ENCODE data around the gene PRMT9.

PRMT9 gene

DNA sequence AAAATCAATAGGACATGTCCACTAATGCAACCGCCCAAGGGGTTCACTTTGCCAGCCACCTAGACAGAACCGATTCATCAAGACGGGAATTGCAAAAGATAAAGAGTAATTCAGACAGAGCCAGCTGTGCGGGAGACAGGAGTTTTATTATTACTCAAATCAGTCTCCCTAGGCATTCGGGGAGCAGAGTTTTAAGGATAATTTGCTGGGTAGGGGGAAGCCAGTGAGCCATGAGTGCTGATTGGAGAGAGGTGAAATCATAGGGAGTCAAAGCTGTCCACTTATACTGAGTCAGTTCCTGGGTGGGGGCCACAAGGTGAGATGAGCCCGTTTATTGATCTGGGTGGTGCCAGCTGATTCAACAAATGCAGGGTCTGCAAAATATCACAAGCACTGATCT, 58.2 kb downstream of the PRMT9 start:
- DNase-seq (ENCODE audit: low read depth in 1 of 2, low spot score in 1 of 2), result no peak

DNA sequence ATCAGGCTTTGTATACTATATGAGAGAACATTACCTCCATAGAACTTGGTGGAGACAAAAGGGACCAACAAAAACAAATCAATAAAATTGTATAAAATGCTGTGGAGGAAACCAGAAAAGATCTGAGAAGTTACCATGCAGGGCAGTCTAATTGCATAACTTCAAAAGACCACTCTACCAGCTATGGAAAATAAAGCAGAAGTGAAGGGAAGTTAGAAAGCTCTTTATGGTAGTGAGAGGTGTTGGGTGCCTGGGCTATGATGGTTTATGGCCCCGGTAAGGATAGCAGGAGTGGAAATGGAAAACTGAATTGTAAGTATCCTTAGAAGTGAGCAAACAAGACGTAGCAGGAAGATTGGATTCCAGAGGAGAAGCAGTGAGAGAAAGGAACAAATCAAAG, 63.6 kb downstream of the PRMT9 start:
- DNase-seq (ENCODE audit: low read depth in 1 of 2, low spot score in 1 of 2), result no peak

DNA sequence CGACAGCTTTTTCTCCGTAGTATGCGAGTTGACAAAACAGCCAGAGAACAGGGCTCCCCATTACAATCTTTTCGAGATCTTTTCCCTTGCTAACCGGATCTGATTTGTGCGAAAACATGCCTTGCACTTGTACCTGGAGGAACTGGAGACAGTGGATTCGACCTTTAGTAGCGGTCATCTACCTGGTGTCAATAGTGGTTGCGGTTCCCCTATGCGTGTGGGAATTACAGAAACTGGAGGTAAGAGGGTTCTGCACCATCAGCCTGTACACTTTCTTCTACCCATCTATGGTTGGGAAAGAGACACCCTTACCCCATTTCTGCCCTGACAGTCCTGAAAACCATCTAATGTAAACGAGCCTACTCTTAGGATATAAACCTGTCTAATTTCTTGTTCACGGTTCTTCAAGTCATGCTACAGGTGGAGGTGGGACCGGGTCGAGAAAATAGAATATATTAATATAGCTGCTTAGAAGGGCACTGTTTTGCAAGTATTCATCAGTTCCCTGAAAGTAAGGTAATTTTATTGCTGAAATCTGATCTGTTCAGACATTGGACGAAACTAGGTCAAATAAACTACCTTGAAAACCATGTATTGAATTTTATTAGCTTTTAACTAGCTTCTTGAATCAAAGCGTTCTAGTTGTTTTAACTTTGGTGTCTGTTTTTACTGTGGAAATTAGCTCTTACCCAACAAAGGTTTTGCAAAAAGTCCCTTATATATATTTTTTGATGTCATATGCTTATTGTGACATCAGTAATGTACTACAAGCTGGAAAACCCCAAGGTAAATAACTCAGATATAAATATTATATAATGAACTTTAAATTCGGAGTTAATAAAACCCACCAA, 65.9 kb downstream of the PRMT9 start:
- DNase-seq (ENCODE audit: low read depth in 1 of 2, low spot score in 1 of 2), result no peak

DNA sequence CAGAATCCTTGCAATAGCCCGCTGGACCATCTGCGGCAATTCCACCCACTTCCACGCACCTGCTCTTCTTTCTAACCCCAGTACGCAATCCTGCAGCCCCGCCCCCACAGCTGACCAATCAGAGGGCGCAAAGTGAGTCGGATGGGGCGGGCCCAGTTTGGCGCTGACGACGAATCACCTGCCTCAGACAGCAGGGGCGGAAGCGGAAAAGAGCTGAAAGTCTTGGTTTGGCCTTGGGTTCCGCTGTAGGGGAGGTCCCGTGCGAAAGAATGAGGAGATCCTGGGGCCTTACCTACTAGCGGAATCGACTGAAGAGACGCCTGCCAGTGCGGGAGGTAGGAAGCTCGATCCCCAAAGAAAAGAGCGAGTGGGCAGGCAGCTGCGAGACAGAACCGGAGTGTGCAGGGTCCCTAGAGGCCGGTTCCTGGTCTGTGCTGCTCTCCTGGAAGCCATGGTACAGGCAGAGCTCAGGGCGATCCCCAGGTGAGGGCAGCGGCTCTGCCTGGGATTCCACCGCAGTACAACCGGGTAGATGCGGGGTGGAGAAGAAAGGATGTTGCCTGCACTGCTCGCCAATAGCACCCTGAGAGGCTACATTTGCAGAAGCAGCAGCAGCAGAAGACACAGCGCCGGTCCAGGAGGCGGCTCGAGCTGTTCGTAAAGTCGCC, 66.7 kb downstream of the PRMT9 start, which contains the start of gene TMEM184C:
Gene TMEM184C, plus strand, starts transcription at position 225 of the 668 bp plus-strand sequence. CDS start 560 bp downstream, outside the sequence.
- DNase-seq (ENCODE audit: low read depth in 1 of 2, low spot score in 1 of 2), result peak; percentile 96 to 97

DNA sequence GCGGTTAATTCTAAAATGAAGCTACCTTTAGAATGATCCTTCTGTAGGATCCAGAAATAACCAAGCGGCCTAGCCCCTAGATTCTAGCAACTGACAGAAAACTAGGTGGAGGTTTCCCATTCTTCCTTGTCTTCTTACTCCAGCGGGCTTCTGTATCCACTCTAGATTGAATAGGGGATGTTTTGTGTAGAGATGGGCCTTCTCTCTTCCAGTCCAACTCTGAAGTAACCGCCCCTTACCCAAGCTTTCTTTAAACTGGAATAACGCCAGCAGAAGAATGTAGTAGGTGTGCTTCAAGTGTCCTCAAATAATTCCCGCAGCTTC, 67.2 kb downstream of the PRMT9 start:
- no peak for DNase-seq (ENCODE audit: low read depth in 1 of 2, low spot score in 1 of 2)

DNA sequence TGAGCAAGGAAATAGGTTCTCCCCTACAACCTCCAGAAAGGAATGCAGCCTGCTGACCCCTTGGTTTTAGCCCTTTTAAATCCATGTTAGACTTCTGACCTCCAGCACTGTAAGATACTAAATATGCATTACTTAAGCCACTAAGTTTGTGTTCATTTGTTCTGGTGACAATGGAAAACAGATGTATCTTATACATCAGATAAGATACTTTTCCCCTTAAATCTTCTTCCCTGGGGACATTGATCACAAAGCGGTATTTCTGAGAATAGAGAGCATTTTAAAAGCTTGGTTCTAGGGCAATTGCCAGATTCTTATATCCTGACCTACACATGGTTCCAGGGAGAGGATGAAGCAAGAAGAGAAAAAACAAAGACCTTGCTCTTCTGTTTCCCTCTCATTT, 73.3 kb downstream of the PRMT9 start:
- no peak for DNase-seq (ENCODE audit: low read depth in 1 of 2, low spot score in 1 of 2)

DNA sequence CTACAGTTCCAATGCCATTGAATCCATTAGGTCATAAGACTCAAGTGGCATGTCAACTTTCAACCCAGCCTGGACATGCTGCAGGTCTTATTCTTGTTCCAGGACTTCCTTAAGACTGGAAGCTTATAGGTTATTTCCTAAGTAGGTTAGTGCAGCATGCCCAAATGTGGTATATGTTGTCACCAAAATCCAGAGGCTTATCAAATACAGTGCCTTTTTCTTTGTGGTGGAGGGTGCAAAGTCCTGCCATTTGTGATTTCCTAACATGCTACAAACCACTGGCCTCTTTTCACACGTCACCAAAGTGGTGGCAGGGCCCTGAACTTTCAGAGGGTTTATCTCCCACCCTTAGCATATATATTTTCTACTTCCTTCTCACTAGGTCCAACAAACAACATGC, 76.5 kb downstream of the PRMT9 start:
- no peak for DNase-seq (ENCODE audit: low read depth in 1 of 2, low spot score in 1 of 2)

DNA sequence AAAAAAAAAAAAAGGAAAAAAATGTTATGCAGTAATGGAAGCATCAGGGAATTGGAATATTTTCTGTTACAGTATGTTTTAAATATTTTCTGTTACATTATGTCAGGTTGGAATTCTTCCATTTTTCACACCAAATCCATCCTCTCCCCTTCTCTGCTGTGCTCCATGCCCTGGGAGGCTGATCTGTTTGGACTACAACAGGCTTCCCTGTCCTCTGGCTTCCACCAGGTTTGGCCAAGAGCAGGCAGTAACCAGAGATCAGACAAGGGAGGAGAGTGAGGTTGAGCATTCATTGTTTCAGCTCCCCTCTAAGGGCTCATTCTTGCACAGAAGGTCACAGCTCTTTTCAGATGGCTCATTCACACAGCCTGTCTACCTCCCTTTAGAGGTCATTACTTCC, 78.5 kb downstream of the PRMT9 start:
- no peak for DNase-seq (ENCODE audit: low read depth in 1 of 2, low spot score in 1 of 2)

DNA sequence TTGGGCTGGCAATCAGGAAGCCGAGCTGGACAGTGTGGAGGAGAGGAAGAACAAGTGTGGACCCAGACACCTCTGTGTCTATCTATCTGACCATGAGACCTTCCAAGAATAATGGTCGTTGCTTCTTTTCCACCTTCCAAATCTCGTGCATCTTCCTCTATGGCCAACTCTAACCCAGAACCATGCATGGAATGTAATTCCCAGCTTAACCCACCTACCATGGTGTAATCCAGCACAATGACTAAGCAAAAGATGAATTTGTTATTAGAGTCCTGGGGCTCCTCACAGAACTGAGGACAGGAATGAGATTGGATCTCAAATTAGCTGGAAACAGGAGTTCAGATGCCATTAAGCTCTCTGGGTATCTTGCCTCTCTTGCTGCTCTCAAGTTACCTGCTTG, 84.2 kb downstream of the PRMT9 start:
- DNase-seq (ENCODE audit: low read depth in 1 of 2, low spot score in 1 of 2), result no peak

DNA sequence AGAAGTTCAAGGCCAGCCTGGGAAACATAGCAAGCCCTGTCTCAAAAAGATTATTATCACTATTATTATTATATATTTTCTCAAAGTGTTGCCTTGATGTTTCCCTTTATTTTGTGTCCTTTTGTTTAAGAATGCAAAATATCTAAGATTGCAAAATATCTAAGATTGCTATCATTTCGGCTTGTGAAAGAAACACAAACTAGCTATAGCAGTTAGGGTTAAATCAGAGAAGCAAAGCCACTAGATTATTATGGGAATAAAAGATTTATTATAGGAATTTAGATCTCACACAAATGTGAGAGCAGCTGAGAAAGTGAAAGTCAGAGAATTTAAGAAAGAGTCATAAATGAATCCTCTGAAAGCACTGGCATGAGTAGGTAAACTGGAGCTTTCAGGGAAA, 84.8 kb downstream of the PRMT9 start:
- no peak for DNase-seq (ENCODE audit: low read depth in 1 of 2, low spot score in 1 of 2)

DNA sequence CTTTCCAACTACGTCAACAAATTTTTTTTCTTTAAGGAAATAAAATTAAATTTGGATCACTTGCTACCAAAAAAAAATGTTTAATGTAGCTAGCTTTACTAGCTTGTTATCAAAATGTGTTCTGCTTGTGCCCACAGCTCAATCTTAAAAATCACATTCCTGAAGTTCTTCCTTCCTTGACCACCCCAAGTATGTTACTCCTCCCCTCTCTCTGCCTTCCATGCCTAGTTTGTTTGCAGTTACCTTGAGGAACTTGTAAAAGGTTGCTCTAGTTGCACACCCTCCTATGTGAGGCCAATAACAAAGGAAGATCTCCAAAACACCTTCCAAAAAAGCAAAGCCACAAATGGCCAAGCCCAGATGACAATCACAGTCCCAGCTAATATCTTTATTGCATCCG, 86.4 kb downstream of the PRMT9 start:
- DNase-seq (ENCODE audit: low read depth in 1 of 2, low spot score in 1 of 2), result no peak

DNA sequence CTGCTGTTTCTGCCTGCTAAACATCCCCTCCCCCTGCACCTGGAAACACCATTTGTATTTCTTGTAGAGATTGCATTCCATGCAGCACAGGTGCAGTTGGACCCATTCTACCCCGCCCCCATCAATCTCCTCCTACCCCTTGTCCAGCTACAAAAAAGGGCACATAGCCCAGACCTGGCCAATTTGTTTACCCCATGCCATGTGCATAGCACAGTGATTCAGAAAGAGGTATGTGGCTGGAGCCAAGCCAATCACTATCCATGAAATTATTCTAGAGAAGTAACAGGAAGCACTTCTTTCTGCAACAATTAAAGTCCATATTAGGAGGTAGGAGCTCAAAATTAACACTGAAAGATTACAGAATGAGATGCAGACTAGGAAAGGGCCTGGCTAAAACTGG, 87.0 kb downstream of the PRMT9 start:
- DNase-seq (ENCODE audit: low read depth in 1 of 2, low spot score in 1 of 2), result no peak

DNA sequence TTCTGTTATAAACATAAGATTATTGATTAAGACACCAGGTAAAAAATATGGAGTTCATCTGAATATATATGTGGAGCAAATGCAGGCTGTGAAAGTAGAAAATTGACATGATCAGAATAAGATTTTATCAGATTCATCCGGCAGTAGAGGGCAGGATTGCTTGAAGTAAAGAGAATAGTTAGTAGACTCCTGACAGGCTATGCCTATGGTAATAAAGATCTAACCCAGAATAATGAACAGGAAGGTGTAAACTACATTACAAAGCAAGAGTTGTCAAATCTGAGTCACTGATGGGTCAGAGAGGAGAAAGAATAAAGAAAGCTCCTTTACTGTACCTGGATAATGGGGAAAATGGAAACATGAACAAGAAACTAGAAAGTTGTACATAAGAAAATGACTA, 87.6 kb downstream of the PRMT9 start:
- no peak for DNase-seq (ENCODE audit: low read depth in 1 of 2, low spot score in 1 of 2)

DNA sequence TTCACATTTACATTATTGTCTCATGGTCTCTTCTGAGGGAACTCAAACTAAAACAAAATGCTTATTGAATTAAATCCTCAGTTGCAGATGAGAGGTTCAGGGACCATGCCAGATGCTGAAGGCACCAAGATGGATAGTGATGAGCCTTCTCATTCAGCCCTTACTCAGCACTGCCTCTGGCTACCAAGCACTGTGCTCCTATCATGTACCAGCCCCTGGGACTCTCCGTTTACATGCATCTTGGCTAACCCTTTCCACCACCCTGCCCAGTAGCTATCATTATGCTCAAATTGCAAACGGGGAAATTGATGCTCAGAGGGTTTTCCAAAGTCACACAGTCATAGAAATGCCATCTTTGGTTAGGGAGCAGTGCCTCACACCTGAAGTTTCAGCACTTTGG, 89.4 kb downstream of the PRMT9 start:
- DNase-seq (ENCODE audit: low read depth in 1 of 2, low spot score in 1 of 2), result no peak

DNA sequence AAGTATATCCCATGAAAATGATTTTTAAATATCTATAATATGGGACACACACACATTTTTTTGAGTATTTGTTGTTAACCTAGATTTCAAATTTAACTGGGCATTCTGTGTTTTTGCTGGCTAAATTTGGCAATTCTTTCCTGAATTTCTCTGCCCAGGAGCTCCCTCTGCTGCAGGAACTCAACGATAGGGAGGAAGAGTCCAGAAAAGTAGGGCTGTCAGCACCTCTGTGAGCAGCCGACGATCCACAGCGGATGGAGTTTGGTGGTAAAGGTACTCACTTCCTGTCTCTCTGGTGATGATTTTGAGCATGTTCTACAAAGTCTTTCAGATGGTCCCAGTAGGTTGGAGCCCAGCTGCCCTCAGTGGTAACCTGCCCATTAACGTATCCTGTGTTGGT, 89.9 kb downstream of the PRMT9 start:
- no peak for DNase-seq (ENCODE audit: low read depth in 1 of 2, low spot score in 1 of 2)

DNA sequence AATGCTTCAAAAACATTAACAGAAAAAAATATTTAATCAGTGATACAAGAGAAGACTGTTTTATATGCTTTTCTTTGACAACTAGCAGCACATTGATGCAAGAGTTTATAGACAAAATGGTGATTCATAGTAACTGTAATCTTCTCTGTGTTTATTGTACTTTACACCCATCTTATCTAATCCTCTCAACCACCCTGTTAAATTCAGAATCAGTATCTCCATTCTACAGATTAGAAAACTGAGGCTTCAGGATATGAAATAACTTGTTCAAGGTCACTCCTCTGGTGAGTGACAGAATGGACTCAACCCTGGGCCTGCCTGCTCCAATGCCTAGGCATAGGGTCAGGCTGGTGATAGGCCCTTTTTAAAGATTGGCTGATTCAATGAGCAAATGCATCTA, 92.9 kb downstream of the PRMT9 start:
- no peak for DNase-seq (ENCODE audit: low read depth in 1 of 2, low spot score in 1 of 2)

DNA sequence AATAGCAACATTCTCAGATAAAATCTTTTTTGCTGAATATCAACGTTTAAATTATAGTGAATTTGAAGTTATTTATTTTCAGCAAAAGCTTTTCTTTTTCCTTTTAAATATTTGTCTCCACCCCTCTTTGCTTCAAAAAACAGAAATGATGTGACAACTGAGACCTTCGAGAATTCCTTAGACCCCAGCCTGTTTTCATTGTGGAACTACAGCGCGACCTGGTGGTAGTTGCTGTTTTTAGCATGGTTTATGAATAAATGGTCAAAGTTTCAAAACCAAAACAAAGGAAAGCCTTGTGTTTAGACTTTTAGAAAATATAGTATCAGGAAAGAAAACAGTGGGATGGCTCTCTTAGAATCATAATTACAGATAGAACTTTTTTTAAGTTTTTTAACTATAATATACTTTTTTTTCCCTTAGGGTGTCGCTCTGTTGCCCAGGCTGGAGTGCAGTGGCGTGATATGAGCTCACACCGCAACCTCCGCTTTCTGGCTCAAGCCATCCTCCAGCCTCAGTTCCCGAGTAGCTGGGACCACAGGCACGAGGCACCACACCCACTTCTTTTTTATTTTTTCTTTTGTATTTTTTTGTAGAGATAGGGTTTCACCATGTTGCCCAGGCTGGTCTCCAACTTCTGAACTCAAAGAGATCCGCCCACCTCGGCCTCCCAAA, 93.6 kb downstream of the PRMT9 start:
- DNase-seq (ENCODE audit: low read depth in 1 of 2, low spot score in 1 of 2), result no peak

DNA sequence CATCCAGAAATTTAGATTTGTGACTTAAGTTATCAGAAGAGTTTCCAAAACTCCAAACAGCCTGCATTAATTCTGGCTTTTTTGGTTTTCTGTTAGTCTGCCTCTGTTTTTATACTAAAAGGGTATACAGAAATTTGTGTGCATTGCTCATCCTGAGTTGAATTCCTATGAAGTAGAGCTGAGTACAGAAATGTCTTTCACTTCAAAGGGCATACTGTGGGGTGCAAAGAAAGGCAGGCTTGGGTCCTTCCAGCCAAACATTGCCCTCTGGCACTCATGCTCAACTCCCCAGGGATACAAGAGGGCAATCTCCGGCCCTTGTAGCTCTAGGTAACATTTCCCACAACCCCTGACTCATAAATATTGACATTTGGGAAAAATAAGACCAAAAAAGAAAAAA, 94.4 kb downstream of the PRMT9 start:
- no peak for DNase-seq (ENCODE audit: low read depth in 1 of 2, low spot score in 1 of 2)
